ENCODE results near the gene P2RX1.
"Not testable (repeated sequence)": the region's sequence is repeated elsewhere in the genome, so short reads cannot be mapped to it uniquely, and the experiment has no call there.

P2RX1 gene

GRCh38 chr17:3951420-3951819 lies 35.2 kb upstream of the P2RX1 start:
- no peak for DNase-seq

GRCh38 chr17:3951003-3951402 lies 34.7 kb upstream of the P2RX1 start:
- no peak for DNase-seq

GRCh38 chr17:3950584-3950983 lies 34.3 kb upstream of the P2RX1 start:
- DNase-seq: no peak

- DNase-seq: no peak
Observed at GRCh38 chr17:3949418-3949817, 33.2 kb upstream of the P2RX1 start.

GRCh38 chr17:3948551-3948950 lies 32.3 kb upstream of the P2RX1 start:
- DNase-seq: not testable (repeated sequence)

GRCh38 chr17:3947318-3947810 lies 31.1 kb upstream of the P2RX1 start:
- no peak for DNase-seq

GRCh38 chr17:3946711-3947235 lies 30.5 kb upstream of the P2RX1 start:
- DNase-seq: no peak

- no peak for DNase-seq
Observed at GRCh38 chr17:3944485-3945388, 28.5 kb upstream of the P2RX1 start.

GRCh38 chr17:3943240-3943891 lies 27.1 kb upstream of the P2RX1 start:
- DNase-seq: no peak

GRCh38 chr17:3940965-3941698 lies 24.9 kb upstream of the P2RX1 start:
- DNase-seq: no peak

GRCh38 chr17:3937359-3937758 lies 21.1 kb upstream of the P2RX1 start:
- DNase-seq: no peak

- no peak for DNase-seq
Observed at GRCh38 chr17:3935825-3936355, 19.6 kb upstream of the P2RX1 start.

- peak; percentile 19 to 75 (median 51) for DNase-seq
Observed at GRCh38 chr17:3935140-3935542, 18.9 kb upstream of the P2RX1 start.

- DNase-seq: no peak
Observed at GRCh38 chr17:3929764-3930163, 13.5 kb upstream of the P2RX1 start.

GRCh38 chr17:3929181-3929580 lies 12.9 kb upstream of the P2RX1 start:
- DNase-seq: no peak

- DNase-seq: no peak
Observed at GRCh38 chr17:3928406-3928805, 12.1 kb upstream of the P2RX1 start.

- DNase-seq: no peak
Observed at GRCh38 chr17:3927628-3928340, 11.5 kb upstream of the P2RX1 start.

- no peak for DNase-seq
Observed at GRCh38 chr17:3926860-3927627, 10.8 kb upstream of the P2RX1 start.

GRCh38 chr17:3925684-3926485 lies 9.6 kb upstream of the P2RX1 start:
- no peak for DNase-seq
